HCT116 (cell line): Measurements from ENCODE around the gene RGMB. TPM values are rescaled to one million over a fixed set of nuclear protein-coding genes. Genes with fewer than 3 reads are reported as not detected.

ENCODE experiments used
- ATAC-seq: fragments of 200-7000 bp; cut with Tn5 transposase; 2 replicates; pipeline ENCODE4 v1.9.1; 2020; ENCODE audit warnings: mild to moderate bottlenecking, moderate library complexity
- BruUV-seq: library from RNA; stranded (reverse); fragments of 400-500 nt; replicated peaks from 2 replicates; lab custom pipeline; 2021; lab: Mats Ljungman, UMichigan
- CTCF ChIA-PET: fragments of 300-600 bp; sonication (Branson Sonifier 250); formaldehyde crosslinking; loops from one replicate; lab custom pipeline; 2021; ENCODE audit warnings: antibody characterized with exemption; lab: Charles Lee
- POLR2A ChIA-PET: fragments of 300-600, 350-600 bp; sonication (Branson Sonifier 250); formaldehyde crosslinking; loops from one replicate; lab custom pipeline; 2021; ENCODE audit warnings: antibody characterized with exemption; lab: Charles Lee
- RAD21 ChIA-PET, 2 experiments: fragments of 300-600 bp; sonication (Branson Sonifier 250); formaldehyde crosslinking; loops; one replicate each; lab custom pipeline; 2023; ENCODE audit warnings: low total read pairs in 2 of 2; ENCODE audit not compliant: uncharacterized antibody in 2 of 2, unreplicated experiment in 2 of 2, low non-redundant PET in 1 of 2; lab: Charles Lee
- DNase-seq: peaks from one replicate; pipeline ENCODE4 v3.0.0-alpha.2; 2010; ENCODE audit warnings: low read depth, low spot score
- H2AFZ ChIP-seq: fragments of 200-600 bp; shearing (Covaris generic), sonication (generic); 2 replicates; pipeline ENCODE4 v1.6.1; 2017; ENCODE audit warnings: low read depth, mixed run types, mixed read lengths, antibody characterized with exemption, low read length; ENCODE audit not compliant: poor library complexity, severe bottlenecking
- H3K27ac ChIP-seq: 2 replicates; pipeline ENCODE4 v1.5.1; 2012; ENCODE audit warnings: low read depth, low read length
- H3K27me3 ChIP-seq: fragments of 200-600 bp; sonication (generic); 2 replicates; pipeline ENCODE4 v1.6.1; 2016; ENCODE audit warnings: mixed run types, low read length, mixed read lengths; ENCODE audit not compliant: insufficient read depth
- H3K36me3 ChIP-seq, 2 experiments: fragments of 200-500 bp in 1 of 2; fragments of 200-600 bp in 1 of 2; sonication (Bioruptor generic) in 1 of 2; sonication (generic) in 1 of 2; 2 replicates each; pipeline versions ENCODE4 v1.5.1 to v1.6.1; 2014 to 2016; ENCODE audit warnings: low read length in 2 of 2, inconsistent platforms in 1 of 2, mixed read lengths in 1 of 2, mixed run types in 1 of 2; ENCODE audit not compliant: insufficient read depth in 2 of 2, control insufficient read depth in 1 of 2
- H3K4me1 ChIP-seq, 2 experiments: fragments of 200-600 bp in 1 of 2; sonication (generic) in 1 of 2; 2 replicates each; pipeline versions ENCODE4 v1.5.1 to v1.6.1; 2012 to 2017; ENCODE audit warnings: low read length in 2 of 2, inconsistent platforms in 1 of 2, mild to moderate bottlenecking in 1 of 2, mixed read lengths in 1 of 2, mixed run types in 1 of 2, moderate library complexity in 1 of 2; ENCODE audit not compliant: insufficient read depth in 2 of 2, control insufficient read depth in 1 of 2
- H3K4me2 ChIP-seq: fragments of 200-600 bp; sonication (generic); 2 replicates; pipeline ENCODE4 v1.6.1; 2017; ENCODE audit warnings: mixed run types, low read length, mixed read lengths
- H3K4me3 ChIP-seq, 2 experiments: fragments of 200-600 bp in 1 of 2; sonication (generic) in 1 of 2; replicated peaks in 1 of 2; 2 replicates each; pipeline ENCODE4 v1.5.1; 2011 to 2016; ENCODE audit warnings: low read length in 2 of 2, control low read depth in 1 of 2, low read depth in 1 of 2, mild to moderate bottlenecking in 1 of 2, mixed read lengths in 1 of 2, mixed run types in 1 of 2
- H3K79me2 ChIP-seq: fragments of 200-600 bp; sonication (generic); 2 replicates; pipeline ENCODE4 v1.6.1; 2017; ENCODE audit warnings: mild to moderate bottlenecking, mixed run types, low read length, moderate library complexity, mixed read lengths; ENCODE audit not compliant: insufficient read depth
- H3K9ac ChIP-seq: fragments of 200-600 bp; sonication (generic); 2 replicates; pipeline ENCODE4 v1.6.1; 2016; ENCODE audit warnings: low read length, mixed read lengths
- H3K9me2 ChIP-seq: fragments of 200-600 bp; sonication (generic), shearing (Covaris generic); 2 replicates; pipeline ENCODE4 v1.6.1; 2017; ENCODE audit warnings: mixed run types, mild to moderate bottlenecking, moderate library complexity; ENCODE audit not compliant: insufficient read depth
- H3K9me3 ChIP-seq, 2 experiments: fragments of 200-500 bp in 1 of 2; fragments of 200-600 bp in 1 of 2; sonication (Bioruptor generic) in 1 of 2; sonication (generic) in 1 of 2; 2 replicates each; pipeline ENCODE4 v1.6.1; 2014 to 2017; ENCODE audit warnings: low read length in 2 of 2, mixed read lengths in 2 of 2, inconsistent platforms in 1 of 2, low read depth in 1 of 2, mild to moderate bottlenecking in 1 of 2, mixed run types in 1 of 2, moderate library complexity in 1 of 2; ENCODE audit not compliant: control insufficient read depth in 1 of 2, insufficient read depth in 1 of 2
- H4K20me1 ChIP-seq: fragments of 200-600 bp; sonication (generic), shearing (Covaris generic); 2 replicates; pipeline ENCODE4 v1.6.1; 2017; ENCODE audit warnings: mixed run types, mild to moderate bottlenecking, moderate library complexity; ENCODE audit not compliant: insufficient read depth
- CEBPB ChIP-seq: IDR thresholded peaks from 2 replicates; pipeline ENCODE4 v1.6.1; 2012; ENCODE audit warnings: low read depth
- CTCF ChIP-seq, 3 experiments: fragments of 200-600 bp in 1 of 3; sonication (generic) in 1 of 3; IDR thresholded peaks in 2 of 3; conservative IDR thresholded peaks in 1 of 3; 2 replicates each; pipeline ENCODE4 v1.5.1; 2012 to 2017; ENCODE audit warnings: low read depth in 2 of 3, low read length in 2 of 3, antibody characterized with exemption in 1 of 3, borderline replicate concordance in 1 of 3, control low read depth in 1 of 3, mild to moderate bottlenecking in 1 of 3, mixed read lengths in 1 of 3, mixed run types in 1 of 3, moderate library complexity in 1 of 3; ENCODE audit not compliant: insufficient read depth in 1 of 3
- ELF1 ChIP-seq: IDR thresholded peaks from 2 replicates; pipeline ENCODE4 v1.6.1; 2012; ENCODE audit warnings: low read depth, borderline replicate concordance
- EZH2 ChIP-seq: fragments of 200-600 bp; sonication (generic); IDR thresholded peaks from 2 replicates; pipeline ENCODE4 v1.6.1; 2017; ENCODE audit warnings: antibody characterized with exemption, mixed run types
- EZH2phosphoT487 ChIP-seq: fragments of 200-600 bp; IDR thresholded peaks from 2 replicates; pipeline ENCODE4 v1.6.1; 2018; ENCODE audit warnings: antibody characterized with exemption, borderline replicate concordance
- FOSL1 ChIP-seq: IDR thresholded peaks from 2 replicates; pipeline ENCODE4 v1.6.1; 2012; ENCODE audit warnings: low read depth
- MAX ChIP-seq: IDR thresholded peaks from 2 replicates; pipeline ENCODE4 v1.6.1; 2012
- POLR2A ChIP-seq: IDR thresholded peaks from 2 replicates; pipeline ENCODE4 v1.7.0; 2011; ENCODE audit warnings: borderline replicate concordance; ENCODE audit not compliant: insufficient read depth, insufficient read length; ENCODE audit errors: extremely low read depth
- POLR2AphosphoS5 ChIP-seq: IDR thresholded peaks from 2 replicates; pipeline ENCODE4 v1.6.1; 2011; ENCODE audit warnings: mild to moderate bottlenecking, low read depth, low read length, moderate library complexity
- SIN3A ChIP-seq: IDR thresholded peaks from 2 replicates; pipeline ENCODE4 v1.6.1; 2012; ENCODE audit warnings: low read depth
- TCF7L2 ChIP-seq: IDR thresholded peaks from 2 replicates; pipeline ENCODE4 v1.7.0; 2011; ENCODE audit warnings: borderline replicate concordance, inconsistent platforms; ENCODE audit not compliant: insufficient read depth, insufficient read length; ENCODE audit errors: extremely low read depth
- YY1 ChIP-seq: IDR thresholded peaks from 2 replicates; pipeline ENCODE4 v1.6.1; 2011; ENCODE audit warnings: low read length, low read depth, moderate library complexity, mild to moderate bottlenecking; ENCODE audit not compliant: insufficient replicate concordance; ENCODE audit errors: extremely low read depth
- ZNF274 ChIP-seq: fragments of 200-500 bp; sonication (Bioruptor generic); IDR thresholded peaks from 2 replicates; pipeline ENCODE4 v1.6.1; 2014; ENCODE audit warnings: mild to moderate bottlenecking, low read depth, low read length, inconsistent platforms
- intact Hi-C: fragments of 100-400 bp; cut with micrococcal nuclease; formaldehyde crosslinking; loops from 2 replicates; pipeline ENCODE4 v1.10.0; 2022
- total RNA-seq: library from RNA; stranded (reverse); gene quantifications from one replicate; pipeline ENCODE4 v1.2.1, GENCODE V29; 2021; ENCODE audit not compliant: unreplicated experiment

Gene RGMB
- total RNA-seq, 1 experiment from 2014 or later, result 18.3 TPM

GRCh38 chr5:98787131-98787719 is 13.8 kb downstream of the RGMB start:
- peaks cover 95% of the 10 kb centered on the region for H3K79me2 ChIP-seq
- H3K36me3 ChIP-seq, result peaks cover 0 to 3% of the 10 kb centered on the region in 2 experiments; a peak in 2 of 4 replicates
- H3K27me3 ChIP-seq, result no peaks in the 10 kb centered on the region
- H3K9ac ChIP-seq, result no peak overlapping the region
- H3K27ac ChIP-seq, result no peak overlapping the region
- H2AFZ ChIP-seq, result no peak overlapping the region
- ATAC-seq (no peak), DNase-seq (no peak)
- intact Hi-C loops, result no loop called here
- TF ChIP-seq POLR2AphosphoS5 (no peak), ELF1 (no peak), POLR2A (no peak), EZH2 (no peak), YY1 (no peak), MAX (no peak), TCF7L2 (no peak), EZH2phosphoT487 (no peak)
- POLR2A ChIA-PET, result no interaction called here
- no peaks in the 10 kb centered on the region for H3K9me3 ChIP-seq
- RAD21 ChIA-PET, result no interaction called here
- H3K4me2 ChIP-seq, result no peak overlapping the region
- no peaks in the 10 kb centered on the region for H3K9me2 ChIP-seq
- BruUV-seq, result no TSS peak
- CTCF ChIA-PET, result interaction anchor here (1.4 kb wide), 1 partner anchor 15 kb away, joined by 5 read pairs; no protein-coding TSS in a partner anchor
- no peaks in the 10 kb centered on the region for H3K4me1 ChIP-seq
- no peaks in the 10 kb centered on the region for H4K20me1 ChIP-seq
- H3K4me3 ChIP-seq, result no peak overlapping the region

- Histone ChIP-seq H3K9me2 (no peaks in the 10 kb centered on the region), H3K36me3 (peaks cover 0 to 3% of the 10 kb centered on the region in 2 experiments; a peak in 1 of 4 replicates), H3K79me2 (peaks cover 86% of the 10 kb centered on the region), H3K4me3 (no peak overlapping the region), H4K20me1 (no peaks in the 10 kb centered on the region), H3K9ac (no peak overlapping the region), H3K4me2 (no peak overlapping the region), H3K27me3 (no peaks in the 10 kb centered on the region), H3K4me1 (no peaks in the 10 kb centered on the region), H3K9me3 (no peaks in the 10 kb centered on the region), H3K27ac (no peak overlapping the region), H2AFZ (no peak overlapping the region)
- ATAC-seq (no peak), DNase-seq (no peak)
- TF ChIP-seq SIN3A (no peak), CTCF (IDR thresholded peaks at IDR 0.05 in 2 of 3, conservative IDR thresholded peaks at IDR 0.05 in 1 of 3; ENCODE audit: borderline replicate concordance in 1 of 3, insufficient read depth in 1 of 3, low read depth in 2 of 3, low read length in 2 of 3) (no peak), CEBPB (no peak), POLR2A (no peak), FOSL1 (no peak), EZH2phosphoT487 (no peak), ZNF274 (no peak)
- intact Hi-C loops, result no loop called here
- ChIA-PET RAD21 (no interaction called here), POLR2A (no interaction called here), CTCF (interaction anchor here (1.9 kb wide), 1 partner anchor 20 kb away, joined by 5 read pairs; no protein-coding TSS in a partner anchor)
- BruUV-seq, result no TSS peak
These were observed 15.6 kb downstream of the RGMB start for GRCh38 chr5:98789029-98789428.
